ENCODE data around the gene KRT3.

DNA sequence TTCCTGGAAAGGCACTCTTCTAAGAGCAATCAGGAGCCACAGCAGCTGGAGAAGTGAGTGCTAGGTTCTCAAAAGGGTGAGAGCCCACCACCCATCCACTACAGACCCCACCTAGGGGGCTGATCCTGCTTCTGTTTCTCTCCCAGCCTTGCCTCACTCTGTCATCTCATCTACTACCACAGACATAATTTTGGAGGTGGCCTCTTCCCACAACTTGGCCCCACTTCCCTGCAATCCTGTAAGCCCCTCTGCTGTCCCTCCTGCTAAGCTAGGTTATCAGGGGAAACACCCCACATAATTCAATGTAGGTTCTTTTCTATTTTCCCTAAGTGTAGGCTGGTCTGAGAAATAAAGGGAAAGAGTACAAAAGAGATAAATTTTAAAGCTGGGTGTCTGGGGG lies 35.3 kb downstream of the KRT3 start:
- TF ChIP-seq CTCF (IDR thresholded peaks at IDR 0.05) (no peak), EZH2 (IDR thresholded peaks at IDR 0.05; ENCODE audit: borderline replicate concordance, insufficient read depth, low read depth, low read length, poor library complexity, severe bottlenecking) (no peak)
